Endothelial cell of umbilical vein (primary cell): Measurements from ENCODE around the gene RANGAP1. TPM values are rescaled to one million over a fixed set of nuclear protein-coding genes. Genes with fewer than 3 reads are reported as not detected.

Experiments
- BruUV-seq: library from RNA; stranded (reverse); fragments of 400-500 nt; replicated peaks from 2 replicates; lab custom pipeline; 2021; lab: Mats Ljungman, UMichigan
- CTCF ChIA-PET: fragments of 300-600, 350-600 bp; sonication (Branson Sonifier 250); formaldehyde crosslinking; loops from one replicate; lab custom pipeline; 2021; ENCODE audit warnings: antibody characterized with exemption, inconsistent platforms; lab: Charles Lee
- POLR2A ChIA-PET: fragments of 300-600, 350-600 bp; sonication (Branson Sonifier 250); formaldehyde crosslinking; loops from one replicate; lab custom pipeline; 2021; ENCODE audit warnings: antibody characterized with exemption, inconsistent platforms; lab: Charles Lee
- DNase-seq: peaks from one replicate; pipeline ENCODE4 v3.0.0-alpha.2; 2011; ENCODE audit warnings: low read depth, low spot score
- FAIRE-seq: peaks from 2 replicates; lab custom pipeline; 2011; peaks lifted over from hg19 to GRCh38; lab: Jason Lieb, UNC
- H2AFZ ChIP-seq: 2 replicates; pipeline ENCODE4 v1.6.0; 2012; ENCODE audit warnings: low read depth, low read length, control low read depth, inconsistent platforms
- H3K27ac ChIP-seq: 2 replicates; pipeline ENCODE4 v1.5.1; 2011; ENCODE audit warnings: low read depth, mild to moderate bottlenecking, control low read depth, low read length, moderate library complexity; ENCODE audit not compliant: insufficient read depth
- H3K27me3 ChIP-seq, 2 experiments: 2 replicates each; pipeline versions ENCODE4 v1.6.0 to v1.6.1; 2011; ENCODE audit warnings: low read length in 2 of 2, mixed read lengths in 1 of 2; ENCODE audit not compliant: control insufficient read depth in 2 of 2, insufficient read depth in 2 of 2
- H3K36me3 ChIP-seq, 2 experiments: 2 replicates in 1 of 2; 3 replicates in 1 of 2; pipeline ENCODE4 v1.5.1; 2011; ENCODE audit warnings: low read length in 2 of 2, mild to moderate bottlenecking in 1 of 2, moderate library complexity in 1 of 2; ENCODE audit not compliant: control insufficient read depth in 2 of 2, insufficient read depth in 2 of 2; ENCODE audit errors: extremely low read depth in 1 of 2
- H3K4me1 ChIP-seq: 3 replicates; pipeline ENCODE4 v1.5.1; 2011; ENCODE audit warnings: mild to moderate bottlenecking, low read length; ENCODE audit not compliant: control insufficient read depth, insufficient read depth; ENCODE audit errors: extremely low read depth
- H3K4me2 ChIP-seq: 2 replicates; pipeline ENCODE4 v1.6.1; 2011; ENCODE audit warnings: low read length, control low read depth, mixed read lengths; ENCODE audit not compliant: insufficient read depth
- H3K4me3 ChIP-seq, 3 experiments: fragments of 200-600 bp in 1 of 3; sonication (generic), shearing (Covaris generic) in 1 of 3; replicated peaks in 1 of 3; 2 replicates each; pipeline ENCODE4 v1.5.1; 2011 to 2016; ENCODE audit warnings: control low read depth in 3 of 3, low read length in 3 of 3, mild to moderate bottlenecking in 2 of 3, inconsistent platforms in 1 of 3, low read depth in 1 of 3, moderate library complexity in 1 of 3; ENCODE audit not compliant: insufficient read depth in 1 of 3
- H3K79me2 ChIP-seq: 2 replicates; pipeline ENCODE4 v1.6.0; 2012; ENCODE audit warnings: low read length, inconsistent platforms; ENCODE audit not compliant: control insufficient read depth, insufficient read depth
- H3K9ac ChIP-seq: replicated peaks from 2 replicates; pipeline ENCODE3; 2011; ENCODE audit warnings: low read length, control low read depth; ENCODE audit not compliant: insufficient read depth; ENCODE audit errors: extremely low read depth
- H3K9me1 ChIP-seq: replicated peaks from 3 replicates; pipeline ENCODE4 v1.6.0; 2011; ENCODE audit warnings: mild to moderate bottlenecking, low read length; ENCODE audit not compliant: control insufficient read depth, insufficient read depth; ENCODE audit errors: extremely low read depth
- H3K9me3 ChIP-seq: replicated peaks from 2 replicates; pipeline ENCODE4 v1.5.1; 2012; ENCODE audit warnings: low read length, inconsistent platforms; ENCODE audit not compliant: control insufficient read depth, insufficient read depth
- H4K20me1 ChIP-seq: replicated peaks from 2 replicates; pipeline ENCODE3; 2011; ENCODE audit warnings: mild to moderate bottlenecking, low read length; ENCODE audit not compliant: control insufficient read depth, insufficient read depth; ENCODE audit errors: extremely low read depth
- CTCF ChIP-seq, 2 donors: IDR thresholded peaks; 1 replicate in 1 of 2; 2 replicates in 1 of 2; pipeline ENCODE4 v1.5.1; 2011; ENCODE audit warnings: low read length in 2 of 2, mild to moderate bottlenecking in 2 of 2, moderate library complexity in 2 of 2, control low read depth in 1 of 2, inconsistent platforms in 1 of 2, low read depth in 1 of 2; ENCODE audit not compliant: insufficient read depth in 1 of 2; ENCODE audit errors: extremely low read depth in 1 of 2
- EZH2 ChIP-seq: IDR thresholded peaks from 2 replicates; pipeline ENCODE4 v1.6.1; 2012; ENCODE audit warnings: borderline replicate concordance, low read depth, mild to moderate bottlenecking, moderate library complexity, low read length, inconsistent platforms; ENCODE audit not compliant: severe bottlenecking
- FOS ChIP-seq: IDR thresholded peaks from 2 replicates; pipeline ENCODE4 v1.6.1; 2011; ENCODE audit warnings: mild to moderate bottlenecking, low read length, moderate library complexity, borderline replicate concordance; ENCODE audit not compliant: insufficient read depth
- GATA2 ChIP-seq: IDR thresholded peaks from 2 replicates; pipeline ENCODE4 v1.7.0; 2011; ENCODE audit warnings: low read depth, mild to moderate bottlenecking, moderate library complexity, mixed read lengths, low read length; ENCODE audit not compliant: insufficient read length, insufficient read depth
- JUN ChIP-seq: IDR thresholded peaks from 2 replicates; pipeline ENCODE4 v1.6.1; 2011; ENCODE audit warnings: borderline replicate concordance, low read depth; ENCODE audit not compliant: insufficient read length, insufficient read depth
- MYC ChIP-seq: IDR thresholded peaks from one replicate; pipeline ENCODE4 v1.6.1; 2011; ENCODE audit warnings: mild to moderate bottlenecking, low read depth, low read length
- POLR2A ChIP-seq: IDR thresholded peaks from 2 replicates; pipeline ENCODE4 v1.6.1; 2012; ENCODE audit warnings: low read depth, mild to moderate bottlenecking, control low read depth, low read length
- POLR2AphosphoS5 ChIP-seq: IDR thresholded peaks from 2 replicates; pipeline ENCODE4 v1.6.1; 2012; ENCODE audit warnings: low read depth, mild to moderate bottlenecking, control low read depth, low read length, moderate library complexity; ENCODE audit not compliant: insufficient read depth
- dilution Hi-C: fragments of 300-500 bp; cut with MboI; formaldehyde crosslinking; loops from one replicate; pipeline ENCODE4 v1.15.0; 2019; ENCODE audit warnings: low sequenced_read_pairs; ENCODE audit not compliant: extremely low pct_ligation_motif_present
- intact Hi-C: fragments of 100-400 bp; cut with micrococcal nuclease; formaldehyde crosslinking; loops from one replicate; pipeline ENCODE4 v1.10.0; 2022
- polyA plus RNA-seq, 4 experiments: library from polyadenylated mRNA; depleted of rRNA in 3 of 4; stranded (reverse) in 3 of 4; unstranded in 1 of 4; fragments of >200 nt; gene quantifications; 2 replicates each; pipeline versions ENCODE4 v1.2.1 to v1.2.3, GENCODE V29; 2011 to 2012; ENCODE audit warnings: missing spikeins in 1 of 4
- total RNA-seq: library from RNA; stranded (reverse); gene quantifications from 2 replicates; pipeline ENCODE4 v1.2.3, GENCODE V29; 2021
- TF ChIP-seq, protein P1 (sequence below): IDR thresholded peaks from 2 replicates; pipeline ENCODE4 v1.6.1; 2011; ENCODE audit not compliant: insufficient read depth, insufficient read length

The RANGAP1 gene
- total and polyA plus RNA-seq, 2 donors (not counting 3 experiments of a cell fraction or from before 2014, with no cell fraction given), result 169 to 182 TPM

DNA sequence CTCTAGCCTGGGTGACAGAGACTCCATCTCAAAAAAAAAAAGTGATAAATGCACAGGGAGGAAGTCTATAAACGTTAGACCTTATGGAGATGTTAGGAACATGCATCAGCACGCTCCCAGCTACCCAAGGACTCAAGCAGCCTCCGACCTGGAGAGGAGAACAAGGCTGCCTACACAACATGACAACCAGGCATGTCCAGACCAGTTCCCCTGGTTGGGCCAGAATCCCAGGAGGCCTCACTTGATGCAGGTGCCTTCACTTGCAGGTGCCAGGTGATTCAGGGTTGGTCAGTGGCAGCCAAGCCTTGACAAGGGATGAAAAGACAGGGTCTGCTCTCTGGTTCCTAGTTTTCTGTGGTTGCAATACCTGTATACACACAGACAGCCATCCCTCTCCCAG, 5.9 kb downstream of the RANGAP1 start:
- intact Hi-C loops, result no loop called here
- no peak for TF ChIP-seq MYC
- TF ChIP-seq, protein P1, sequence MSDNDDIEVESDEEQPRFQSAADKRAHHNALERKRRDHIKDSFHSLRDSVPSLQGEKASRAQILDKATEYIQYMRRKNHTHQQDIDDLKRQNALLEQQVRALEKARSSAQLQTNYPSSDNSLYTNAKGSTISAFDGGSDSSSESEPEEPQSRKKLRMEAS, result no peak
- TF ChIP-seq GATA2, result no peak
- TF ChIP-seq POLR2AphosphoS5, result no peak
- TF ChIP-seq JUN, result no peak
- TF ChIP-seq EZH2, result no peak
- TF ChIP-seq FOS, result no peak
- no peak for TF ChIP-seq CTCF (IDR thresholded peaks at IDR 0.05; ENCODE audit: extremely low read depth in 1 of 2, insufficient read depth in 1 of 2, low read depth in 1 of 2, low read length in 2 of 2)
- no peak for TF ChIP-seq POLR2A
- Histone ChIP-seq H4K20me1 (no peaks in the 10 kb centered on the region), H3K4me3 (no peak overlapping the region), H2AFZ (no peak overlapping the region), H3K27ac (no peak overlapping the region), H3K4me2 (no peak overlapping the region), H3K4me1 (peaks cover 13% of the 10 kb centered on the region), H3K9me1 (no peaks in the 10 kb centered on the region), H3K9ac (no peak overlapping the region), H3K9me3 (no peaks in the 10 kb centered on the region), H3K36me3 (peaks cover 14 to 23% of the 10 kb centered on the region in 2 experiments), H3K79me2 (peaks cover 78% of the 10 kb centered on the region), H3K27me3 (no peaks in the 10 kb centered on the region)
- DNase-seq (no peak), FAIRE-seq (no peak)
- ChIA-PET CTCF (interaction anchor here (1.5 to 2.5 kb wide), 2 partner anchors 9 to 21 kb away, joined by 3 to 16 read pairs; partner anchors contain the start of gene ZC3H7B), POLR2A (interaction anchor here (0.6 kb wide), 1 partner anchor 184 kb away, joined by 4 read pairs; no protein-coding TSS in a partner anchor)
- dilution Hi-C loops, result no loop called here
- no TSS peak for BruUV-seq
